ENCODE results near the gene SUN2. TPM values are rescaled to one million over a fixed set of nuclear protein-coding genes. Genes with fewer than 3 reads are reported as not detected.
"Not testable (repeated sequence)": the region's sequence is repeated elsewhere in the genome, so short reads cannot be mapped to it uniquely, and the experiment has no call there.

Gene SUN2, protein sequence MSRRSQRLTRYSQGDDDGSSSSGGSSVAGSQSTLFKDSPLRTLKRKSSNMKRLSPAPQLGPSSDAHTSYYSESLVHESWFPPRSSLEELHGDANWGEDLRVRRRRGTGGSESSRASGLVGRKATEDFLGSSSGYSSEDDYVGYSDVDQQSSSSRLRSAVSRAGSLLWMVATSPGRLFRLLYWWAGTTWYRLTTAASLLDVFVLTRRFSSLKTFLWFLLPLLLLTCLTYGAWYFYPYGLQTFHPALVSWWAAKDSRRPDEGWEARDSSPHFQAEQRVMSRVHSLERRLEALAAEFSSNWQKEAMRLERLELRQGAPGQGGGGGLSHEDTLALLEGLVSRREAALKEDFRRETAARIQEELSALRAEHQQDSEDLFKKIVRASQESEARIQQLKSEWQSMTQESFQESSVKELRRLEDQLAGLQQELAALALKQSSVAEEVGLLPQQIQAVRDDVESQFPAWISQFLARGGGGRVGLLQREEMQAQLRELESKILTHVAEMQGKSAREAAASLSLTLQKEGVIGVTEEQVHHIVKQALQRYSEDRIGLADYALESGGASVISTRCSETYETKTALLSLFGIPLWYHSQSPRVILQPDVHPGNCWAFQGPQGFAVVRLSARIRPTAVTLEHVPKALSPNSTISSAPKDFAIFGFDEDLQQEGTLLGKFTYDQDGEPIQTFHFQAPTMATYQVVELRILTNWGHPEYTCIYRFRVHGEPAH
- total RNA-seq (2013) = 224 TPM
- polyA plus RNA-seq (100 to 1,000 TPM in 1 of 3 donors, 10 to 100 TPM in 2; 95.8 to 159 (median 97.8) TPM), polyA minus RNA-seq (269 and 423 TPM in 2 replicates), total RNA-seq (64.4 to 312 (median 246) reads per million in 11 experiments)

- H3K27me3 ChIP-seq (ENCODE audit: control insufficient read depth in 2 of 2, insufficient read depth in 2 of 2, low read length in 2 of 2) = no peaks in the 10 kb centered on the region
- peak within 1 kb of the TSS; percentile 77 for H2AFZ ChIP-seq (ENCODE audit: insufficient read depth, low read depth, low read length, poor library complexity, severe bottlenecking)
- peaks cover 64 to 70% of the 10 kb centered on the region in 2 donors for H3K4me1 ChIP-seq (ENCODE audit: control insufficient read depth in 1 of 2, insufficient read depth in 2 of 2, low read length in 2 of 2)
- peak; percentile 89 to 90 (median 90) for DNase-seq
- peaks cover 18 to 31% of the 10 kb centered on the region in 2 donors for H3K36me3 Mint-ChIP-seq
- under 1% methylated on average over 59 of the region's 68 CpGs for WGBS (ENCODE audit: insufficient coverage)
- peak within 1 kb of the TSS; percentile 93 to 97 for H3K4me3 Mint-ChIP-seq
- peak within 1 kb of the TSS; percentile 98 to 100 (median 99) for H3K27ac Mint-ChIP-seq
- intact Hi-C loops (cut with micrococcal nuclease) = loop anchor here in 1 of 2 donors (1.0 to 10.0 kb wide), 5 partner anchors 38 to 769 kb away; partner anchors contain the start of genes ATF4, CBX6, DNAL4 and GTPBP1
- peak within 1 kb of the TSS; percentile 88 to 98 (median 92) for H3K4me3 ChIP-seq (replicated peaks in 1 of 3; ENCODE audit: low read depth in 2 of 3, low read length in 3 of 3)
- H3K4me1 Mint-ChIP-seq = peaks cover 68% of the 10 kb centered on the region
- peaks cover 62% of the 10 kb centered on the region for H3K79me2 ChIP-seq (ENCODE audit: insufficient read depth, low read length)
- no peak for TF ChIP-seq CTCF (IDR thresholded peaks at IDR 0.05)
- no peaks in the 10 kb centered on the region for H3K9me3 ChIP-seq (replicated peaks in 1 of 2; ENCODE audit: control insufficient read depth in 1 of 2, insufficient read depth in 1 of 2, low read length in 2 of 2)
- H3K9ac ChIP-seq (ENCODE audit: insufficient read depth, low read length, poor library complexity, severe bottlenecking) = peak within 1 kb of the TSS; percentile 91
- peaks cover 8 to 15% of the 10 kb centered on the region in 2 donors for H3K36me3 ChIP-seq (replicated peaks in 1 of 2; ENCODE audit: control insufficient read depth in 1 of 2, insufficient read depth in 2 of 2, low read length in 2 of 2)
- H3K9me3 Mint-ChIP-seq = peaks cover 0 to 3% (median 0%) of the 10 kb centered on the region in 7 donors
- H3K4me2 ChIP-seq (replicated peaks; ENCODE audit: extremely low read depth, low read length, poor library complexity, severe bottlenecking) = peak within 1 kb of the TSS; percentile 99
- H3K27me3 Mint-ChIP-seq (ENCODE audit: low read depth in 3 of 3) = peaks cover 0 to 3% (median 0%) of the 10 kb centered on the region in 3 donors
- H3K27ac ChIP-seq (ENCODE audit: low read depth in 1 of 2, low read length in 2 of 2) = peak within 1 kb of the TSS; percentile 99 to 100
- H4K20me1 ChIP-seq (ENCODE audit: insufficient read depth, low read length) = peaks cover 15% of the 10 kb centered on the region
Measured at GRCh38 chr22:38755911-38756532, at the start of gene SUN2. TSS of gene SUN2 (minus strand) at chr22:38755998. CDS start at chr22:38752628, 3,370 bp downstream.

GRCh38 chr22:38805041-38805593, 49.3 kb upstream of the SUN2 start:
- 66% methylated on average over 3 of the region's 8 CpGs for WGBS (ENCODE audit: insufficient coverage)
- H3K4me2 ChIP-seq (replicated peaks; ENCODE audit: extremely low read depth, low read length, poor library complexity, severe bottlenecking); H3K9me3 ChIP-seq (replicated peaks in 1 of 2; ENCODE audit: control insufficient read depth in 1 of 2, insufficient read depth in 1 of 2, low read length in 2 of 2); H3K4me1 ChIP-seq (ENCODE audit: control insufficient read depth in 1 of 2, insufficient read depth in 2 of 2, low read length in 2 of 2); DNase-seq; H3K36me3 ChIP-seq (replicated peaks in 1 of 2; ENCODE audit: control insufficient read depth in 1 of 2, insufficient read depth in 2 of 2, low read length in 2 of 2); H3K27ac ChIP-seq (ENCODE audit: low read depth in 1 of 2, low read length in 2 of 2); H3K4me3 ChIP-seq (replicated peaks in 1 of 3; ENCODE audit: low read depth in 2 of 3, low read length in 3 of 3); H3K4me1 Mint-ChIP-seq; H3K36me3 Mint-ChIP-seq; H3K79me2 ChIP-seq (ENCODE audit: insufficient read depth, low read length); H3K9ac ChIP-seq (ENCODE audit: insufficient read depth, low read length, poor library complexity, severe bottlenecking); H3K27me3 ChIP-seq (ENCODE audit: control insufficient read depth in 2 of 2, insufficient read depth in 2 of 2, low read length in 2 of 2); H3K9me3 Mint-ChIP-seq; intact Hi-C loops (cut with micrococcal nuclease); H2AFZ ChIP-seq (ENCODE audit: insufficient read depth, low read depth, low read length, poor library complexity, severe bottlenecking); H3K4me3 Mint-ChIP-seq; H3K27ac Mint-ChIP-seq; H4K20me1 ChIP-seq (ENCODE audit: insufficient read depth, low read length): not testable (repeated sequence)
- H3K27me3 Mint-ChIP-seq (ENCODE audit: low read depth in 3 of 3) = peaks cover 13 to 36% (median 22%) of the 10 kb centered on the region in 3 donors
